ENCODE data around the gene CTBP2.

The CTBP2 gene

DNA sequence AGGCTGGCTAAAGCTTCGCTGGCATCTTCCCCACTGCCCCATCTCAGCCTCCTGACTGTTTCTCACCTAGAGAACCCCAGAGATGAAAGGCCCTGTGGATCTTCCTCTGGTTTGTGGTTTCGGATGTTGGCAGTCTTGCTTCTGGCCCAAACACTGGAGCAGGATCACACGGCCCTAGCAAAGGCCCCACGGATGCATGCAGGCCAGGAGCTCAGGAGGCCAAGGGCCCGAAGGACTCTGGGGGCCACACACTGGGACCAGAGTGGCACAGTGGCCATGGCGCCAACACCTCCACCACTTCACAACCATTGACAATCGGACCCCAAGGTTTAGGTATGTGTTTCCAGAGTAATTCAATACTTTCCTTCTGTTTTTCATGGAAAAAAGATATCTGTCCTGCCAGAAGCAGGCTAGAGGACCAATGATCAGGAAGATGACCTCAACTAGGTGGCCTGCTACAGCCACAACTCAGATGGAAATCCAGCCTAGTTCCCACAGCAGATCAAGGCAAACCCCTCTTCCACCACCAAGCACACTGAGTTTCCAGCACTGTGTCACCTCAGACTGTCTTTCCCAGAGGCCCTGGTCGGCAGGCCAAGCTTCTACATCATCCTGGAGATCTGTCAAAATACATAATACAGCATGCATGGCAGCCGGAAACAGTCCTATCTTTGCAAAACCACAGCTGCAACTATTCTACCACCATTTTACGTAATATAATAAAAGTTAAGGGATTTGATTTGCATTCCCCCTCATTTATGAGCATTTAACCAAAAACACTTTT lies 53.0 kb downstream of the CTBP2 start:
- no peak for DNase-seq (ENCODE audit: low read depth, low spot score)
- in situ Hi-C loops (cut with HindIII; ENCODE audit: low sequenced_read_pairs), result no loop called here
- TF ChIP-seq, protein P1, sequence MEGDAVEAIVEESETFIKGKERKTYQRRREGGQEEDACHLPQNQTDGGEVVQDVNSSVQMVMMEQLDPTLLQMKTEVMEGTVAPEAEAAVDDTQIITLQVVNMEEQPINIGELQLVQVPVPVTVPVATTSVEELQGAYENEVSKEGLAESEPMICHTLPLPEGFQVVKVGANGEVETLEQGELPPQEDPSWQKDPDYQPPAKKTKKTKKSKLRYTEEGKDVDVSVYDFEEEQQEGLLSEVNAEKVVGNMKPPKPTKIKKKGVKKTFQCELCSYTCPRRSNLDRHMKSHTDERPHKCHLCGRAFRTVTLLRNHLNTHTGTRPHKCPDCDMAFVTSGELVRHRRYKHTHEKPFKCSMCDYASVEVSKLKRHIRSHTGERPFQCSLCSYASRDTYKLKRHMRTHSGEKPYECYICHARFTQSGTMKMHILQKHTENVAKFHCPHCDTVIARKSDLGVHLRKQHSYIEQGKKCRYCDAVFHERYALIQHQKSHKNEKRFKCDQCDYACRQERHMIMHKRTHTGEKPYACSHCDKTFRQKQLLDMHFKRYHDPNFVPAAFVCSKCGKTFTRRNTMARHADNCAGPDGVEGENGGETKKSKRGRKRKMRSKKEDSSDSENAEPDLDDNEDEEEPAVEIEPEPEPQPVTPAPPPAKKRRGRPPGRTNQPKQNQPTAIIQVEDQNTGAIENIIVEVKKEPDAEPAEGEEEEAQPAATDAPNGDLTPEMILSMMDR (IDR thresholded peaks at IDR 0.05; ENCODE audit: low read depth, low read length), result no peak
- H3K4me3 ChIP-seq (ENCODE audit: low read depth, low read length), result no peak overlapping the region

DNA sequence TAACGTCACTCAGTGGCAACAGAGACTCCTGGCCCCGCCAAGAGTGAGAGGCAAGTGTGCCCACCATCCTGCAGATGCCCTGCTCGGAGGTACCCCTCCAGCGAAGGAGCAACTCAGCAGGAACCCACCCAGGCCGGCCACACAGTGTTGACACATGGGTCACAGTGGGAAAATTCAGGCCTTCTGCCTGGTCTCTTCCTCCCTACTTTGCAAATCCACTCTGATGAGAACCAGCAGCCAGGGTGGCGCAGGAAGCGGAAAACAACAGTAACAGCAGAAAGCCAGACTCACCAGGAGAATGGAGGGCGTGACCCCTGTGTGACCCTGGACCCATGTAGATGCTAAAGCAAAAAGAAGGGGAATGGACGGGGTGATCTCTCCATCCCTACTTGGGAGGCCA lies 53.8 kb downstream of the CTBP2 start:
- no peak overlapping the region for H3K4me3 ChIP-seq (ENCODE audit: low read depth, low read length)
- TF ChIP-seq, protein P1 (IDR thresholded peaks at IDR 0.05; ENCODE audit: low read depth, low read length), result no peak
- no peak for DNase-seq (ENCODE audit: low read depth, low spot score)
- in situ Hi-C loops (cut with HindIII; ENCODE audit: low sequenced_read_pairs), result no loop called here

- DNase-seq (ENCODE audit: low read depth, low spot score), result no peak
- TF ChIP-seq, protein P1 (IDR thresholded peaks at IDR 0.05; ENCODE audit: low read depth, low read length), result no peak
- no peak overlapping the region for H3K4me3 ChIP-seq (ENCODE audit: low read depth, low read length)
- in situ Hi-C loops (cut with HindIII; ENCODE audit: low sequenced_read_pairs), result no loop called here
These were observed 54.6 kb downstream of the CTBP2 start for GRCh38 chr10:125105706-125106255.

GRCh38 chr10:125105155-125105554 lies 55.2 kb downstream of the CTBP2 start:
- H3K4me3 ChIP-seq (ENCODE audit: low read depth, low read length), result no peak overlapping the region
- no peak for DNase-seq (ENCODE audit: low read depth, low spot score)
- TF ChIP-seq, protein P1 (IDR thresholded peaks at IDR 0.05; ENCODE audit: low read depth, low read length), result no peak
- in situ Hi-C loops (cut with HindIII; ENCODE audit: low sequenced_read_pairs), result no loop called here

DNA sequence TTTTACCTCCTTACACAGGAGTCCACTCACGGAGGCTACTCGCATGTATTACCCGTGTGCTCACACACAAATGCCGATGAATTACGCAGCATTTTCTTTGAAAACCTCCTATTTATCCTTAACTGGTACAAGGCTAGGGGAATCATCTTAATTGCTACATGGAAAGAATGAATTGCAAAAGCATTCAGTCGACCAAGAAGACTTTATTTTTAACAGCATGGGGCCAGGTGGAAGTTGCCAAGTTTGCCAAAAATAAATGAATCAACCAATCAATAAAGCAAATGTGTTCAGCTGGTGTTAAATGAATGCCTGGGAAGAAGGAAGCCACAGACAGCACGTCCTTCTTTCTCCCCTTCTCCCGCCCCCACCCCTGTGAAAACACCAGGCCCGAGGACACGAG lies 55.8 kb downstream of the CTBP2 start:
- TF ChIP-seq, protein P1 (IDR thresholded peaks at IDR 0.05; ENCODE audit: low read depth, low read length), result no peak
- H3K4me3 ChIP-seq (ENCODE audit: low read depth, low read length), result no peak overlapping the region
- no peak for DNase-seq (ENCODE audit: low read depth, low spot score)
- in situ Hi-C loops (cut with HindIII; ENCODE audit: low sequenced_read_pairs), result no loop called here

DNA sequence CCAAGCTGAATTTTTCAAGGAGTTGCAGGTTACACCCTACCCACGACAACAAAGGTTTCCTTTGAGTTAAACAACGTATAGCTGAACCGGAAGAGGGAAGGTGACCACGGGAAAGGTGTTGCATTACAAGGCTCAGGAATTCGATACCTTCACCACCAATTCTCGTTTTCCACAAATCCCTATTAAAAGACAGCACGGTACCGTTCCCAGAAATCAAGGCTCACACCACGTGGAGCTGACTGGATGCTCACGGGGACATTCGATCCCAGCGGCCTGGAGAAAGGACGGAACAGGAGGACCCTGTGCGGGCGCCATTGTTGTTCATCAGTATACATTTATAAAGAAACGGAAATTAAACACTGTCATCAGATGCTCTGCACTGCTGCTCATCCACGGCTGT lies 56.4 kb downstream of the CTBP2 start:
- TF ChIP-seq, protein P1 (IDR thresholded peaks at IDR 0.05; ENCODE audit: low read depth, low read length), result no peak
- H3K4me3 ChIP-seq (ENCODE audit: low read depth, low read length), result no peak overlapping the region
- in situ Hi-C loops (cut with HindIII; ENCODE audit: low sequenced_read_pairs), result no loop called here
- no peak for DNase-seq (ENCODE audit: low read depth, low spot score)
